HG03066 (cell line): ENCODE results near the gene FAM72A.
A peak's percentile ranks its signal among the peaks of the same experiment; 100 is the strongest.
"Not testable (repeated sequence)": the region's sequence is repeated elsewhere in the genome, so short reads cannot be mapped to it uniquely, and the experiment has no call there.

Source experiments
- ATAC-seq: cut with Tn5 transposase; IDR thresholded peaks from one replicate; pipeline ENCODE4 v1.9.1; 2021; ENCODE audit warnings: low read depth; ENCODE audit not compliant: unreplicated experiment

FAM72A gene

DNA sequence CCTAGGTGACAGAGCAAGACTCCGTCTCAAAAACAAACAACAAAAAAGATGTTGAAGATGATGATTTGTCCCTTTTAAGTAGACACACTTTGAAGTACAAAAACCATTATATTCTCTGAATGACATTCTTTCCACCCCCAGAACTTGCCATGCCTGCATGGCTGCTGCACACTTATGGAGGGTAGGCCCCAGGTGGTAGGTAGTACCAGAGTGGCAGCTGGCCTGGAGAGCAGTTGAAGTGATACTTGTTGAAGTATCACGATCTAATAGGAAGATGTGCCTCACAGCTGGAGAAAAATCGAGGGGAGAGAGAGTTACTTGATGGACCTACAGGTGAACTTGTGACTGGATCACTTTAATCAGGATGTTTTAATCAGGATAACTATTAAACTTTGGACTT, 15.6 kb upstream of the FAM72A start:
- not testable (repeated sequence) for ATAC-seq

DNA sequence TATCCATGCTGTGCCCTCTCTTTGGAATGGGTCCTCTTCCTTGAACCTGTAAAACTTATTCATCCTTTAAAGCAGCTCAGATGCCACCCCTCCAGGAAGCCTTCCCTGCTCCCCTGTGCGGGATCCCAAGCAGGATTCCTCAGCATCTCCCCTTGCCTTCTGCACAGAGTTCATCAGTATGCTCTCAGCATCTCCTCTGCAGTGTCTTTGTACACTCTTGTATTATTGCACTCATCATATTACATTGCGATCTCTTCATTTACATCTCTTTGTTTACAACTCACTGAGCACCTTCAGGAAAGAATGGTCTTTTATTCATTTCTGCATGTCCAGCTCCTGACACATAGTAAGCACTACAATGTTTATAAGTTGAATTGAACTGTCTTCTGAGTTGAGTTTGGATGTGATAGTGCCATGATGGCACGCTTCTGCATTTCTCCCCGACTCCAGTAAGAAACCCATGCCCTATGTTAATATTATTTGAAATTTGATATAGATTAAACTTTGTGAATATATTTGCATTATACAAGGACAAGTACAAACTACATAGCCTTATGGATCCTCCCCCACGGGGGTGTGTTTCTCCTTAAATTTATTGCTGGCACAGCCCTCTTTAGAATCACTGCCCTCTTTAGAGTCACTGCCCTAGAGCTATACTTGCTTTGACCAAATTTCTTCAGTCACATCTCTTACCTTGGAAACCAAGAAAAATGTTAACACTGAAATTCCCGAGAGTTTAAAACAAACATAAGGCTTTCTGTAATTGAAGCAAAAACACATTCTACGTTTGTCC, 13.2 kb upstream of the FAM72A start:
- not testable (repeated sequence) for ATAC-seq

DNA sequence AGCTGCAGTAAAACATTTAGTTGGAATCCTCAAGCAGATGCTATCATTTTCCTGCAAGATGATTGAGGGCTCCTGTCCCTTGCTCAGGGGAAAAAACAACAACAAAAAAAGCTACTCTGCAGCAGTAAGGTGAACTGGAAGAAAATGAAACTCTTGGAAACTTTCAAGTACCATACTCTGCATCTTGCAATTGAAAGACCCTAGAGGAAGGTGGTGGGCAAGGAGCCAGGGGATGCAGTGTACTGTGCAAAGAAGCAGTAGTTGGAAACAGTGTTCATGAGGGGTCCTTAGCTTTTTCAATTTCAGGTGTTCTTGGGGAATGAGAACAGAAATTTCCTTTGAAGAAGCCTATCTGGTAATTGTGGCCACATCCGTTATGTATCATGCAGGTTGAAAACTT, 8.2 kb upstream of the FAM72A start:
- not testable (repeated sequence) for ATAC-seq

DNA sequence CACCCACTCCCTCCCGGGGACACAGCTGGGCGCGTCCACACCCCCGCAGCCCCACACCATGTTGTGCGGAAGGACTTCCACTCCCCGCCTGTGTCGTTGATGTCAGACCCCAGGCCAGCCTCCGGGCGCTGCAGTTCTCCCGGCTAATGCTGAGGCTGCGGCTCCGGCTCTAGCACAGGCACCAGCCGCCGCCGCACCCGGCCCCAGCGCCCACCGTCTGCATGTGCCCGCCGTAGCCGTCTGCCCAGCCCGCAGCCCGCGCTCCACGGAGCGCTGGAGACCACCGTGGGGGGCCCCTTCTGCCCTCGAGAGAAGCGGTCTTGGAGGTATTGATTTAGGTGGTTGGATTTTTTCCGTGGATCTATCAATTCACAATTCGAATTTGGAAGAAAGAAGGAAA, 2.9 kb upstream of the FAM72A start:
- ATAC-seq, result not testable (repeated sequence)

DNA sequence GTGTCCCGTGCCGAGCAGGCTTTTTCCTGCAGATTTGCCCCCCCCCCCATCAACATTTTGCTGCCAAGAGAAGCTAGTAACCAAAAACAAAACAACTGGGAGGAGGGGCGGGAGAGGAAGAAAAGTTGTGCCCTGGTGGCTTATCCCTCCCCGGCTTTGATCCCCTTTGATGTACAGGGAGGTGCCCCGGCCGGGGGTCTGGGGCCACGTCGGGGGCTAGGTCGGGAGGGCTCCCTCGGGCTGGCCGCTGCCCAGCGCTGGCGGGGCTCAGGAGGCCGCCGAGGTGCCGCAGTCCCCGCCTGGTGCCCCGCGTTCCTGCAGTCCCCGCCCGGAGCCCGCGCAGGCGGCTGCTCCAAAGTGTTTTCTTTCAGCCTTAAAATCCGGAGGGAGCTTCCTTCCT, 2.2 kb upstream of the FAM72A start:
- ATAC-seq, result not testable (repeated sequence)

DNA sequence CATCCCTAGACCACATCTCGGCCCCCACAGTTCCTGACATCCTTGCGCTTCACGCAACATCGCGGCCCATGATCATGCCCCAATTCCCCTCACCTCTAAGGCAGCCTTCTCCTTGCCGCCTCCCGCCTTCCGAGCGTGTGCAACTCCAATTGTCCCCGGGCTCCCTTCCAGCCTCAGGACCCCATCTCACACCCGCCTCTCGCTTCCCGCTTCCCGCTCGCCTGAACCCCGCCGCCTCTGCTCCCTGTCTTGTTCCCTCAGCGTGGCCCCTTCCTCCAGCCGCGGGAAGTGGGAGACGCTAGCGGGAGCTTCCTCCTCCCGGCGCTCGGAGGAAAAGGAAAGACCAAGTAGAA, 1.5 kb upstream of the FAM72A start:
- ATAC-seq, result not testable (repeated sequence)

DNA sequence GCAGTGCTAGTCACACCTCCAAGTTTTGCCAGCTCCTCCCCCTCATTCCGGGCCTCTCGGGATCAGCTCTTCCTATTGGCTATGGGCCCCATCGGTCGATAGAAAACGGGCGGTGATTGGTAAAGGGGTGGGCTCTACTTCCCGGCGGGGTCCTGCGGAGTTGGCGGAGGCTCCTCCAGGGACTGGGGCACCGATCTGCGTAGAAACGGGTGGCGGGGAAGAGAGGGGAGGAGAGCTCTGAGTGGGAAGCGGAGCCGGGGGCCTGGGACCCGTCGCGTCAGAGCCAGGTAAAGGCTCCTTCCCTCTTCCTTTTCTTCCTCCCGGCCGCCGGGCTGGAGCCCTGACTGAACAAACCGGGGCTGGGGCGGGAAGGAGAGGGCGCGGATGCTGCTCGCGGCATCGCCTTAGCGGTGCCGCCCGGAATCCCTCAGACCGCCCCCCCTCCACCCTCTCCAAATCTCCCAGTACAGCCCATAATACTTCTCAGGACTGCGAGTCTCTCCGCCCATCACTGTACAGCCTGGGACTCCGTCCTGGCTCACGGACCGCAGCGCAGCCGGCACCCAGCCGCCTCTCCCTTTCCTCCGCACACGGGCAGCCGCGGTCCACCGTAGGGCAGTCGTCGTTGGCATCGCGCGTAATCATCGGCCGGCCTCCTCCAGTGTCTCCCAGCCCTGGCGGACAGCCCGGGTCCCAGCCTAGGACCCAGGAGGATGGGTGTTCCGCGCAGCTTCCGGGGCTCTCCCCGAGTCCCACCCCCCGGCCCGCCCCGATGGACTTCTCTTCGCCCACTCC, 922 bp upstream of the FAM72A start, which contains the start of gene SRGAP2:
TSS of gene SRGAP2 (plus strand) at position 178 of the 795 bp plus-strand sequence. CDS start 2,430 bp downstream, outside the sequence.
- peak; percentile 3 for ATAC-seq

DNA sequence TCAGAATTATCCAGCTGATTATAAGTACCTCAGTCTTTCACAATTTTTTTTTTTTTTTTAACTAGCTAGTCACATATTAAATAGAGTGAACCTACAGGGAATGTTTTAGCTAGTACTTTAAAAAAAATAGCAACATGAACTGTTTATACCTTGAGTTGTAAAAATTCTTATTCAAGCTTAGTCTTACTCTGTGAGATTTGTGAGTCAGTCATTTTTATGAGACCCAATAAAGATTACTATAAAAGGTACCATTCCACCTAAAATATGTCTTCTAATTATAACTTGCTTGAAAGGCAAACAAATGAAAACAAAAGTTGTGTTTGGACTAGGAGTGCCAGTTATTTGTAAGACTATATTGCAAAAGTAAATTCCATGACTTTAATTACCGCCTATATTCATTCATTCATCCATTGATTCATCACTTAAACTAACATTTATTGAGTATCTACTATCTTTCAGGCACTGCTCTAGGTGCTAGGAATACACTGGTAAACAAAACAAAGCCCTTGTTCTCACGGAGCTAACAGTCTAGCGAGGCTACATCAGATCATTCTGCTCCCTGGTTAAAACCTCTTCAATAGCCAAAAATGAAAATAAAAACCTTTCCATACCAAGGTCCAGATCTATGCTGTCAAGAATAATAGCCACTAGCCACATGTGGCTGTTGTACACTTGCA, 5.8 kb downstream of the FAM72A start:
- not testable (repeated sequence) for ATAC-seq

DNA sequence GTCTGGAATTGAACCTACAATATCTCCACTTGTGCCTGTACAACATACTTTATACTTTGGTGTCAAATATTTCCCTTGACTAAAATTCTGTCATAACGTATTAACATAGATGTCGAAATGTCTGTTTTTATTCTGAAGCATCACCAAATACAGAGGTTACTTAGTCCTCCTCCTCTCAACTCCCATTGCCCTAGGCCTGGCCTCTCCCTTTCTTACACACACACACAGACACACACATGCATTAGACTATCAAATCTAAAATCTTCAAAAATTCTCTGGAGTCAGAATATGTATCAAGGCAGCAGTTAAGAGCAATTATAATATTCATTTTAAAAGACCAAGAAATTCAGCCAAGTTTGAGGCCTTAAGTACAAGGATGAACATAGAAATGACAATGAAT, 7.5 kb downstream of the FAM72A start:
- ATAC-seq, result not testable (repeated sequence)

DNA sequence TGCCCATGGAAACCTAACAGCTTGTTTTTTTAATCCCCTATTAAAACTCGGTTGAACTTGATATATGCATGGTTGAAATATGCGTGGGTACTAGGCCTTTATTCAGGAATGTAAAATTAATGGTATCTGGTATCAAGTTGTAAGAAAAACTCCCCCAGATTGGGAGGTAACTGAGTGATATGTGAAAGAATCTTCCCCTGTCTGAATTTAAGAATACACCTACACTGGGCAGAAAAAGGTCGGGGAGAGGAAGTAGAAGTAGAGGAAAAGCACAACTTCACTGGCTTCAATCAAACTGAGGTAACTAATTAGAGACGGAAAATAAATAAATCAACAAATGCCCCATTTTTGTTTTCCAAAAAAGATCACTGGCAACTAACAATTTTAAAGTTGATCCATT, 15.8 kb downstream of the FAM72A start:
- ATAC-seq, result not testable (repeated sequence)

DNA sequence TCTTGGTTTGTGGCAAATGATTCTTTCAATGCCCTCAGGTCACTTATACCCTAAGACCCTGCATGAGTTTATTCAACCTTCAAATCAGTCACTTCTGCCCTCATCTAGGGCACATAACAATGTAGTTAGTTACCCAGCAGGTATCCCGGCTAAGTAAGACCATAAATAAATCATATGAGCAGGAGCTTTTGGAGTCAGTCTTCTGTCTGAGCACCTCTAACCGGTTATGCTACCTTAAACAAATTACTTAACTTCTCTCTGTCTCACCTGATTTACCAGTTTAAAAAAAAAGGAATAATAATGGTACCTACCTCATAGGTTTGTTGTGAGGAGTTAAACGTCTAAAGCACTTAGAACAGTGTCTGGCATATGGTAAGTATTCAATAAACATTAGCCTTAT, 16.9 kb downstream of the FAM72A start:
- ATAC-seq, result not testable (repeated sequence)

DNA sequence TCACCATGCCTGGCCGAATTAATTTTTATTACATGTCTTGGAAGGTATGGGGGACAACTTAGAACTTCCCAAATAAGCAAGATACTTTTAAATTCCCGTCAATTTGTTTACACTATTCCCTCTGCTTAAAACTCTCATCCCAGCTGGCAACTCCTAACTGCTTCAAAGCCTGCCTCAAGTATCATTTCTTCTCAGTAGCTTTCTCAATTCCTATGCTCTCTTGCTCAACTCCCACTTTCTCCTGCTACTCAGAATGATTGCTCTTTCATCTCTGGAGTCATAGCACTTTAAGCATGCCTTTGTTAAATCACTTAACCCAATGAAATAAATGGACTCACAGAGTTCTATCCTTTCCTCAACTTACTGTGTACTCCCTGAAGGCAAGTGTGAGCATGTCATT, 18.9 kb downstream of the FAM72A start:
- ATAC-seq, result not testable (repeated sequence)

DNA sequence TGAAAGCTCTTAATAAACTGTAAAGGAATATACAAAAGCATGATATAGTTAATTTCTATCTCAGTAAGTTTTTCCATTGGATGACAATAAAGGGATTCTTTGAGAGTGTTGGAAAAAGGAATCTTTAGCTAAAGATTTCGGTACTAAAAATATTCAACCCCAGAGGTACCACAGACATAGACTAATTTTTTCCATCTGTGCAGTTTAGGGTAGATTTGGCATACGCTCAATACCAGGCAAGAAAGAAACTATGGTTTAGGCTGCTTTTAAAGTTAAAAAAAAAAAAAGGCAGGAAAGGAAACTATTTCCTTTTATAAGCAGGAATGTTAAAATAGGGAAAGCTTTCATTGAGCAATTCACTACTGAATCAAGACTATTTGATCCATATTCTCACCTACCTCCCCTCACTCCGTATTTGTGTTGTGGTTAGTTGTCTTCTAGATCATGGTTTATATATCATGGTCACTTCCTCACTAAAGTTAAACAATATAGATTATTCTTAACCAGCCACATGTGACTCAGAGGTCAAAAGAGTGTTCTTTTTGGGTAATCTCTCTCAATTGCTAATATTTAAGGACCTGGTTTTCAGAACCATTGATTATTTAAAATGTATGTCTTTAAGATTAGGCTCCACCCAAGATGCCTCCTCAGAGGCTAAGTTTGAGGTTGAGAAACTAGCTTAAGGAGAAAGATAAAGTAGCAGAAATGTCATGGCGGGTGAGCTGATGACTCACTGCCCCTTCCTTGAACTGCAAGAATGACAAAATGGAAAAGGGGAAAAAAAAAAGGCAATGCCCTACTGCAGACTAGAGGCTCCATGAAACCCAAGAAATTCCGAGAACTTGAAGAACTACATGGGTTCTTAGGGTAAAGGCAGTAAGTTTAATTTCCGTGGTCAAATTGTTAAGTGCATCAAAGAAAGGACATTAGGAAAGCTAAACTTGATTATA, 20.0 kb downstream of the FAM72A start:
- not testable (repeated sequence) for ATAC-seq

DNA sequence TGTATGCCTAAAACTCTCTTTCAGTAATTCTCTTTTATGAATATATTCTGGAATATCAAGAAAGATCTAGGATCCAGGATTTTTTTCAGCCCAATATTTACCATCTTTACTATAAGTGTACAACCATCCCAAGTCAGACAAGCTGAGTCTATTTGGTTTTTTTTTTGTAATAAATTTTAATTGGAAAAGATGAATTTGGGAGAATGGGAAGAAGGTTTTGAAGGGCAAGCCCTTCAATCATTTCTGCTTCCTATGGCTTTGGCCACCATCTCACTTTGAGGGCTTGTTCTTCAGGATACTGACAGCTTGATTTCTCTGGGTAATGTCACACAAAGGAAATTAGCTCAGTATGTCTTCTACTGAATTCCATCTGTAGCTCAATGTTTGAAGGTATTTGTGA, 23.0 kb downstream of the FAM72A start:
- ATAC-seq, result not testable (repeated sequence)

DNA sequence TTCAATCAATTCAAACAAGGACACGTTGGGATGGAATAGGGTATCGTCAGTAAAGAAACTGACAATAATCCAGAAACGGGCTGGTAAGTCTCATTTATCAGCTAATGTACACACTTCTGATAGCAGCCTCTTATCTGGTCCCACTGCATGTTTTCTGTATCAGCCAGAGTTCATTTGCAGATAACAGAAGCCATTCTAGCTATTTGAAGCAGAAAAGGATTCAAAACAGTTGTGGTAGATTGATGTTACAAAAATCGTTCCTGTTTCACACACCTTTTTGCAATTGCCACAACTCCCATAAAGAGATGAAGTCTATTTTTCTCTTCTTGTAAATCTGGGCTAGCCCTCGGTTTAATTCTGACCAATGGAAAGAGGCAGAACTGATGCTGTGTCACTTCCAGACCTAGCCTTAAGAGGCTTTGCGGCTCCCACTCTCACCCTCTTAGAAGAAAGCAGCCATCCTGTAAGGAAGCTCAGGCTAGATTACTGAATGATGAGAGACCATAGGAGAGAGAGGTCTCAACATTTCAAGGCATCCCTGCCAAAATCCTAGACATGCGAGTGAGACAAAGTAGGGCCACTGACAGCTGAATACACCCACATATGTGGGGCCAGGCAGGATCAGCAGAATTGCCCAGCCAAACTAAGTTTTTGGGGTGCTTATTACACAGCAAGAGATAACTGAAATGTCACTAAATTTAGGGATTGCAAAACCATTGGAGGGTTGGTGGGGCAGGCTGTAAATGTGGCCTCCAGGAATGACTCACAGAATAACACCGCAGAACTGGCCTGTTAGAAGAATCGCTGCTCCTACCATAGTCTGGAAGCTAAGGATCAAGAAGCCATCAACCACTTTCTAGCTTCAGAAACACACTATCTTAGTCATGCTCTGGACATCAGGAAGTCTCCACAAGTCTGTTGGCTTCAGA, 24.3 kb downstream of the FAM72A start:
- not testable (repeated sequence) for ATAC-seq

DNA sequence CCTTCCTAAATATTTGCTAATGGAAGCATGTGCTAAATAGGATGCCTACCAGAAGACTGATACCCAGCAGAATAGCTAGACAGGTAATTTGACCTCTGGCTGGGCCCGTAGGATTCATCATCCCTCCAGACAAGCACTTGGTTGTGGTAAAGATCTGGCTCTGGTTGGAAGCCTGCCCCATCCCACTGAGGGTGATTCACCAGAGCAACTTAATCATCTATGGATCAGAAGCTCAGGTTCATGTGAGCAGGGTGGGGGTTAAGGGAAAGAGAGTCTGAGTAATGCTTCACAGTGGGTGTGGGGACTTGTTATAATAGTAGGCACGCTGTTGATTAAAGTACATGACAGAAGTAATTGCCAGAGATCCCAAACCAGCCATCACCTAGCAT, 26.5 kb downstream of the FAM72A start:
- ATAC-seq, result not testable (repeated sequence)

DNA sequence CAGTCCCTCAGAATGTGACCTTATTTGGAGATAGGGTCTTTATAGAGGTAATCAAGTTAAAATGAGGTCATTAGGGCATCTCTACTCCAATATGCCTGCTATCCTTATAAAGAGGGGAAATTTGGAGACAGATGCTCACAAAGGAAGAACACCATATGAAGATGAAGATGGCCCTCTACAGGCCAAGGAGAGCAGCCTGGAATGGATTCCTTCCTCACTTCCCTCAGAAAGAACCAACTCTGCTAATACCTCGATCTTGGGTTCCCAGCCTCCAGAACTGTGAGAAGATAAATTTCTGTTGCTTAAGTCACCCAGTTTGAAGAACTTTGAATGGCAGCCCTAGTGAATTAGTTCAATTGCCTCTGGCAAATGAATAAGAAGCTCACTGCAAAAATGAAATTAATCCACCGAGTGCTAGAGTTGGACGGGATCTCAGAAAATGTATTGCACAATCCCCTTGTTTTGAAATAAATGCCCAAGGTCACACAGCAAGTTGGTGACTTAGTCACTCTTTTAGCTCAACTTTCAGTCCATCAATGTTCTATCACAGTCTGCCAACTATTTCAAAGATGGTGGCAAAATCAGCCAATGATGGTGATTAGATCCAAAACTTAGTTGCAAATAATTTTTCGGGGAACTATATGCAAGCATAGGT, 27.1 kb downstream of the FAM72A start:
- not testable (repeated sequence) for ATAC-seq

DNA sequence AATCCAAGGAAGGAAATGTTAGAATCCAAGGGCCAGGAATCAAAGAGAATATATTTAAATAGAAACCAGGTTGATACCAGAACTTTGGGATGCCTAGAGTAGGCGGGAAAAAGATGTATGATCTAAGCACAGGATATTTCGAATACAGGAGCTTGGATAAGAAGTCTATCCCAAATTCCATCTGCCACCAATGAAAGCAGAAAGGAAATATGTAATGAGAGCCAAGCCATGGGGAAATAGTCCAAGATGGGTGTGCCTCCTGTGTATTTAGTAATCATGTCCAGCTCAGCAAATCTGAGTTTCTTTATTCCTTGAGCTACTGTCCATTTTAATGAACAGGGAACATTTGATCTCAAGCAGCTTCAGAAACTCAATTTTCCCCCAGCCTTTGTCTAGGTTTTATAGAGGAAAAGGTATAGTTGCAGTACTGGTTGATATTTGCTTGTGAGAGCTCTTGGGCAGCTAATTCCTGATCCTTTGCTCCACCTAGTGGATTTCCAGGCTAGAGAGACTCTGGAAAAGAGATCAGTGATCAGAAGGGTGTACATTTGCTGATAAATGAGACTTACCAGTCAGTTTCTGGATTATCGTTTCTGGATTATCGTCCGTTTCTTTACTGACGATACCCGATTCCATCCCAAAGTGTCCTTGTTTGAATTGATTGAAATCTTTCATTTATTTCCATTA, 28.3 kb downstream of the FAM72A start:
- ATAC-seq, result not testable (repeated sequence)
